A549 (cell line): ENCODE results near the gene ABCA5.

ENCODE experiments used
- BHLHE40 ChIP-seq: IDR thresholded peaks from 2 replicates; pipeline ENCODE4 v1.6.1; 2012; ENCODE audit warnings: low read depth, low read length, inconsistent platforms
- CEBPB ChIP-seq, 2 experiments: fragments of >200 bp in 1 of 2; sonication (Bioruptor Twin) in 1 of 2; formaldehyde crosslinking in 1 of 2; IDR thresholded peaks; 2 replicates each; pipeline ENCODE4 v1.6.1; 2012 to 2016
- CTCF ChIP-seq: fragments of >200 bp; sonication (Bioruptor Twin); formaldehyde crosslinking; IDR thresholded peaks from 3 replicates; pipeline ENCODE4 v1.5.1; 2016
- E2F6 ChIP-seq: IDR thresholded peaks from 2 replicates; pipeline ENCODE4 v1.6.1; 2012; ENCODE audit warnings: low read depth, borderline replicate concordance
- ELK1 ChIP-seq: fragments of 150-350 bp; IDR thresholded peaks from 2 replicates; pipeline ENCODE4 v1.6.1; 2014; ENCODE audit warnings: low read depth, mild to moderate bottlenecking, low read length
- FOSB ChIP-seq: fragments of 250-450 bp; sonication (Bioruptor Pico); IDR thresholded peaks from 2 replicates; pipeline ENCODE4 v1.5.0; 2020; ENCODE audit warnings: mild to moderate bottlenecking, moderate library complexity
- HMGXB4 ChIP-seq: fragments of 250-450 bp; sonication (Bioruptor Pico); IDR thresholded peaks from 2 replicates; pipeline ENCODE4 v1.5.0; 2021; ENCODE audit warnings: mild to moderate bottlenecking, moderate library complexity, borderline replicate concordance
- JUN ChIP-seq, 2 experiments: fragments of >200 bp; sonication (Bioruptor Twin); formaldehyde crosslinking; IDR thresholded peaks; 2 replicates in 1 of 2; 3 replicates in 1 of 2; pipeline ENCODE4 v1.6.1; 2016 to 2017
- MYC ChIP-seq: IDR thresholded peaks from 2 replicates; pipeline ENCODE4 v1.6.1; 2012; ENCODE audit warnings: mild to moderate bottlenecking, inconsistent platforms, low read length, improper control_type of control experiment, borderline replicate concordance
- PBX3 ChIP-seq: IDR thresholded peaks from 2 replicates; pipeline ENCODE4 v1.6.1; 2012
- POLR2A ChIP-seq: IDR thresholded peaks from 2 replicates; pipeline ENCODE4 v1.6.1; 2012; ENCODE audit warnings: mild to moderate bottlenecking, low read length
- POLR2AphosphoS2 ChIP-seq: conservative IDR thresholded peaks from 2 replicates; pipeline ENCODE4 v1.6.1; 2012; ENCODE audit warnings: low read length, improper control_type of control experiment, inconsistent platforms
- ZFP36 ChIP-seq: fragments of 450-650 bp; IDR thresholded peaks from 2 replicates; pipeline ENCODE4 v1.6.1; 2014; ENCODE audit warnings: borderline replicate concordance; ENCODE audit not compliant: partially characterized antibody

- TF ChIP-seq BHLHE40 = no peak
- no peak for TF ChIP-seq CEBPB (IDR thresholded peaks at IDR 0.05)
- no peak for TF ChIP-seq JUN (IDR thresholded peaks at IDR 0.05)
- TF ChIP-seq PBX3 = no peak
- no peak for TF ChIP-seq CTCF
- TF ChIP-seq ELK1 = no peak
- TF ChIP-seq FOSB (CRISPR knock-in tag) = no peak
- TF ChIP-seq POLR2AphosphoS2 = no peak
- TF ChIP-seq ZFP36 = no peak
- no peak for TF ChIP-seq E2F6
- TF ChIP-seq POLR2A = no peak
- no peak for TF ChIP-seq HMGXB4 (CRISPR knock-in tag)
- no peak for TF ChIP-seq MYC
Measured at GRCh38 chr17:69342896-69343644, 16.1 kb upstream of the ABCA5 start.
